Activated CD8-positive, alpha-beta memory T cell treated with anti-CD3 and anti-CD28 coated beads, Interleukin-2, amount 50 U/mL, for 1 hour (primary cell): ENCODE results near the gene PPFIA2.

Experiments
- DNase-seq: peaks from one replicate; pipeline ENCODE4 v3.0.0-alpha.2; 2020; ENCODE audit errors: extremely low read depth

Gene PPFIA2

GRCh38 chr12:81450920-81451739 lies 308.0 kb downstream of the PPFIA2 start:
- DNase-seq = no peak

- no peak for DNase-seq
Measured at GRCh38 chr12:81441629-81442028, 317.5 kb downstream of the PPFIA2 start.

- DNase-seq = no peak
Measured at GRCh38 chr12:81440001-81440400, 319.1 kb downstream of the PPFIA2 start.

GRCh38 chr12:81439344-81439743 lies 319.8 kb downstream of the PPFIA2 start:
- no peak for DNase-seq

- DNase-seq = no peak
Measured at GRCh38 chr12:81417056-81417455, 342.1 kb downstream of the PPFIA2 start.

GRCh38 chr12:81416571-81416970 lies 342.6 kb downstream of the PPFIA2 start:
- no peak for DNase-seq

- DNase-seq = no peak
Measured at GRCh38 chr12:81414441-81414840, 344.7 kb downstream of the PPFIA2 start.

- no peak for DNase-seq
Measured at GRCh38 chr12:81412940-81413339, 346.2 kb downstream of the PPFIA2 start.

- DNase-seq = no peak
Measured at GRCh38 chr12:81403348-81403747, 355.8 kb downstream of the PPFIA2 start.

GRCh38 chr12:81401241-81401640 lies 357.9 kb downstream of the PPFIA2 start:
- no peak for DNase-seq

GRCh38 chr12:81400024-81400423 lies 359.1 kb downstream of the PPFIA2 start:
- no peak for DNase-seq

GRCh38 chr12:81395431-81395830 lies 363.7 kb downstream of the PPFIA2 start:
- no peak for DNase-seq

GRCh38 chr12:81389550-81390099 lies 369.5 kb downstream of the PPFIA2 start:
- no peak for DNase-seq

GRCh38 chr12:81386101-81386500 lies 373.0 kb downstream of the PPFIA2 start:
- DNase-seq = no peak

GRCh38 chr12:81381951-81382350 lies 377.2 kb downstream of the PPFIA2 start:
- no peak for DNase-seq

GRCh38 chr12:81378601-81379285 lies 380.4 kb downstream of the PPFIA2 start:
- no peak for DNase-seq

GRCh38 chr12:81377771-81378170 lies 381.4 kb downstream of the PPFIA2 start:
- no peak for DNase-seq

GRCh38 chr12:81375969-81376368 lies 383.2 kb downstream of the PPFIA2 start:
- no peak for DNase-seq

- no peak for DNase-seq
Measured at GRCh38 chr12:81370456-81370855, 388.7 kb downstream of the PPFIA2 start.

- no peak for DNase-seq
Measured at GRCh38 chr12:81369175-81369574, 390.0 kb downstream of the PPFIA2 start.

GRCh38 chr12:81365284-81365683 lies 393.9 kb downstream of the PPFIA2 start:
- no peak for DNase-seq

GRCh38 chr12:81360916-81361315 lies 398.2 kb downstream of the PPFIA2 start:
- no peak for DNase-seq

- no peak for DNase-seq
Measured at GRCh38 chr12:81359736-81360135, 399.4 kb downstream of the PPFIA2 start.
